ENCODE data around the gene AKAP13. TPM values are rescaled to one million over a fixed set of nuclear protein-coding genes. Genes with fewer than 3 reads are reported as not detected.

Gene AKAP13
- total RNA-seq, 4 donors from 2014 or later: 57.3 to 178 (median 81.5) TPM

DNA sequence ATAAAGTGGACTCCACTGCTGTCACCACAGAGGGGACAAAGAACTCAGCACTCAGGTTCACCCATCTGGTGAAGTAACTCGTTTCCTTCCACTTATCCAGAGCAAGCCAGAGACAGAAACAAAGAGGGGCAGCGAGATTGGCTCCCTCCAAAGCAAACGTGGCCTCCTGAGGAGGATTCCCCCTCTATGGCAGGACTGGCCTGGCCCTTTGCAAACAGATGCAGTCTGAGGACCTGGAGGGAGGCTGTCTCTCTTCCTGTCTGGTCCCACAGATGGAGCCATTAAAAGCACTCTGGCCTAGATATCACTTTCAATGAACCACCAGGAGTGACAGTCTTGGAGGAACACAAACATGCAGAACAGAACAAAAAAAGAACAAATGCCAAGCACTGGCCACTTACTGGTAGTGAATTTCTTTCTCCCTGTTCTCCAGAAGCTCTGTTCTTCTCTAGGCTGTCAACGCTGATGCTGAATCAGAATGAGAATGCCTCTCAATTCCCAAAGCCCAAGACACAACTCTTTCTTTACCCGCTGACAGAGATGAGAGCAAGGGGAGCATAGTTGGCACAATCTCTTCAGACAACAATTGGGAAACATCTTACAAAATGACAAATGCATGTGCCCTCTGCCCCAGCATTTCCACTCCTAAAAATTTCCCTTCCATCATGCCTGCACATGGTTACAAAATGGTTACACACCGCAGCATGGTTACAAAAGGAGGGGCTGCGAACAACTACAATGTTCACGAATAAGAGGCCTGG, 400.0 kb downstream of the AKAP13 start:
- 82 to 85% methylated on average over 6 to 8 of the region's 8 CpGs for WGBS, 2 donors
- Histone ChIP-seq H3K4me3 (no peak overlapping the region), H3K36me3 (no peaks in the 10 kb centered on the region), H3K9me3 (no peaks in the 10 kb centered on the region), H3K4me1 (peaks cover 2 to 27% (median 8%) of the 10 kb centered on the region in 3 donors), H3K27me3 (no peaks in the 10 kb centered on the region), H3K27ac (peak overlapping the region in 1 of 4 donors; percentile 2)
- TF ChIP-seq, protein P1, sequence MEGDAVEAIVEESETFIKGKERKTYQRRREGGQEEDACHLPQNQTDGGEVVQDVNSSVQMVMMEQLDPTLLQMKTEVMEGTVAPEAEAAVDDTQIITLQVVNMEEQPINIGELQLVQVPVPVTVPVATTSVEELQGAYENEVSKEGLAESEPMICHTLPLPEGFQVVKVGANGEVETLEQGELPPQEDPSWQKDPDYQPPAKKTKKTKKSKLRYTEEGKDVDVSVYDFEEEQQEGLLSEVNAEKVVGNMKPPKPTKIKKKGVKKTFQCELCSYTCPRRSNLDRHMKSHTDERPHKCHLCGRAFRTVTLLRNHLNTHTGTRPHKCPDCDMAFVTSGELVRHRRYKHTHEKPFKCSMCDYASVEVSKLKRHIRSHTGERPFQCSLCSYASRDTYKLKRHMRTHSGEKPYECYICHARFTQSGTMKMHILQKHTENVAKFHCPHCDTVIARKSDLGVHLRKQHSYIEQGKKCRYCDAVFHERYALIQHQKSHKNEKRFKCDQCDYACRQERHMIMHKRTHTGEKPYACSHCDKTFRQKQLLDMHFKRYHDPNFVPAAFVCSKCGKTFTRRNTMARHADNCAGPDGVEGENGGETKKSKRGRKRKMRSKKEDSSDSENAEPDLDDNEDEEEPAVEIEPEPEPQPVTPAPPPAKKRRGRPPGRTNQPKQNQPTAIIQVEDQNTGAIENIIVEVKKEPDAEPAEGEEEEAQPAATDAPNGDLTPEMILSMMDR (IDR thresholded peaks at IDR 0.05): no peak
- no peak for TF ChIP-seq POLR2A (IDR thresholded peaks at IDR 0.05)
- DNase-seq: no peak
- intact Hi-C loops (cut with DNase I): no loop called here

DNA sequence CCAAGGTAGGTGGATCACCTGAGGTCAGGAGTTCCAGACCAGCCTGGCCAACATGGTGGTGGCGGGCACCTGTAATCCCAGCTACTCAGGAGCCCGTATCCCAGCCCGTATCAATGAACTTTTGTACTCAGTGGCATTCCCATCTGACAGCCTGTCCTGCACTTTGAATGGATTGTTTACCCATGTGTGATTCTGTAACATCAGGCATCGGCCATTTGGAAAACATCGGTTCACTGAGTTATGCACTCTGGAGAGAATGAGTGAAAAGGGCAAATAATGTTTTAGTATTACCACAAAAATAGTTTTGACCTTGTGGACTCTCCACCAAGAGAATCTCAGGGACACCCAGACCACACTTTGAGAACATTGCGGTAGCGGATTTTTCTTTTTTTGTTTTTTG, 400.7 kb downstream of the AKAP13 start:
- H3K27me3 ChIP-seq: no peaks in the 10 kb centered on the region
- H3K36me3 ChIP-seq: no peaks in the 10 kb centered on the region
- WGBS, 2 donors: 92 to 95% methylated on average over 7 of the region's 7 CpGs
- peaks cover 9 to 34% (median 15%) of the 10 kb centered on the region in 3 donors for H3K4me1 ChIP-seq
- no peak for DNase-seq
- H3K4me3 ChIP-seq: no peak overlapping the region
- intact Hi-C loops (cut with DNase I): no loop called here
- H3K27ac ChIP-seq: peak overlapping the region in 1 of 4 donors; percentile 2
- no peaks in the 10 kb centered on the region for H3K9me3 ChIP-seq
- TF ChIP-seq, protein P1 (IDR thresholded peaks at IDR 0.05): no peak
- no peak for TF ChIP-seq POLR2A (IDR thresholded peaks at IDR 0.05)

DNA sequence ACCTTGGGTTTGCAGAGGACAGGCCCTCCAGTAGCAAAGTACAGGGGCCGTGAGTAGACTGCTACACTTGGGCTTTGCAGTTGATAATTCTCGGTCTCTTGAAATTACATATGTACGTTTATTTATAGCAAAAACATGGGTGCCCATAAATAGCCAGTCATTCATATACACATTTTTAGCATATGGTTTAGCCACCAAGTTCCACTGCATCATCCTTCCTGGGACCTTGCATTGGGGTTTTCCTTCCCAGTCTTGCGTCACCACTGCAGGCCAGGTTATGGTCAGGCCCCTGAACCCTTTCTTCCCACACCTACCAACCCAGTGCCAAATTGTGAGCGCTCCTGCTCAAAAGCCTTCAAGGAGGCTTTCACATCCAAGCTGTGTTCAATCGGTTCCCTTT, 401.7 kb downstream of the AKAP13 start:
- Histone ChIP-seq H3K36me3 (no peaks in the 10 kb centered on the region), H3K27ac (no peak overlapping the region), H3K4me1 (peaks cover 15 to 44% (median 22%) of the 10 kb centered on the region in 3 donors), H3K4me3 (no peak overlapping the region), H3K27me3 (no peaks in the 10 kb centered on the region), H3K9me3 (no peaks in the 10 kb centered on the region)
- intact Hi-C loops (cut with DNase I): no loop called here
- WGBS, 2 donors: 86 to 87% methylated on average over 6 of the region's 6 CpGs
- DNase-seq: no peak
- no peak for TF ChIP-seq POLR2A (IDR thresholded peaks at IDR 0.05)
- TF ChIP-seq, protein P1 (IDR thresholded peaks at IDR 0.05): no peak

DNA sequence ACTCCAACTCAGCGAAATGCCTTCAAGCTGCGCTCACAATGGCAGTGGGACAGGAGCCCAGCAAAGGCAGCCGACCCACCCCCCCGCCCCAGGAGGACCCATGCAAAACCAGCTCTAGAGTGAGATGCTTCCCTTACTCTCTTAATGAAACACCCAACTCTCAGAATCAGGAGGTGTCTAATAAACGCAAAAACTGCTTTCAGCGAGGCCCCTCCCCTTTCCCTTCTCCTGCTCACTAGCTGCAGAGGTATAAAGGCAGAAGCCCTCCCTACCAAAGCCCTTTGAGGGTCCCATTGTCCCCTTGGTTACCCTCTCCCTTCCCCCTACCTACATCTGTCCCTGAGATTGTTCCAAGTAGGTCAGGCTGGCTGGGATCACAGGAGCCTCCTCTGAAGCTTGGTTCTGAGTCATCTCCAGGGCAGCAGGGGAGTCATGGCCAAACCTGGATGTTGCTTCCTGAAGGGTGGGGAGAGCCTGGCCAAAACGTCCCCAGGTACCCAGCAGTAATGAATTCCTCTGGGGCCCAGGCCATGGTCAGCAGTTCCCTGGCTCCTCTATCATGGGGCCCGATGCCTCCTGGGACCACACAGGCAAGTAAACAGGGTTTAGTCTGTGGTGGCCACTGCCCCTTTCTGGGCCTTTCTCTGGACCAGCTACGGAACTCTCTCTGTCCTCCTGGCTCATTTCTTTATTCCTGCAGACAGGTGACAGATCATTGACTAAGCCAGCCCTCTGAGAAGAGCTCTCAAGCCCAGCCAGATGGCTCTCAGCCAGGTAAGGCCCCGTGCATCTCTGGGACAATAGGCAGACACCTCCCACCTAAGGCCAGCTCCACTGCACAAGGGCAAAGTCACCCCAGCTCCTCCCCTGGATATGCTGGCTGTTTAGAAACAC, 405.7 kb downstream of the AKAP13 start:
- no peak for TF ChIP-seq POLR2A (IDR thresholded peaks at IDR 0.05)
- TF ChIP-seq, protein P1 (IDR thresholded peaks at IDR 0.05): no peak
- H3K4me1 ChIP-seq: peaks cover 15 to 58% (median 22%) of the 10 kb centered on the region in 3 donors
- intact Hi-C loops (cut with DNase I): no loop called here
- no peak for DNase-seq
- 19 to 21% methylated on average over 4 to 6 of the region's 10 CpGs for WGBS, 2 donors
- no peaks in the 10 kb centered on the region for H3K36me3 ChIP-seq
- peak overlapping the region in 1 of 4 donors; percentile 3 for H3K4me3 ChIP-seq
- peak overlapping the region; percentile 44 to 70 (median 66) for H3K27ac ChIP-seq
- no peaks in the 10 kb centered on the region for H3K9me3 ChIP-seq
- H3K27me3 ChIP-seq: no peaks in the 10 kb centered on the region

DNA sequence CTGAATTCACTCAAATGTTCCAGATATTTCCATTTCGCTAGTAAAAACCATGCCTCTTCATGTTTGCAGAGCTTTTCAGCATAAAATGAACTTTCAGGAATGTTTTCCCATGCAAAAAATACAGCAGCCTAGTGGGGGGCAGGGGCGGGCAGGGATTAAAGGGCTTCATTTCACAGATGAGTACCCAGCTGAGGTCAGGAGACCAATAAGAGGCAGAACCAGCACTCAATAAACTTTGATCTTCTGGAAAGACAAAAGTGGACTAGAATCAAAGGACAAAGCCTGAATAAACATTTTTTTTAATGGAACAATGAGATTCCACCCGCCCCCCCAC, 406.3 kb downstream of the AKAP13 start:
- TF ChIP-seq, protein P1 (IDR thresholded peaks at IDR 0.05): no peak
- TF ChIP-seq POLR2A (IDR thresholded peaks at IDR 0.05): no peak
- no peaks in the 10 kb centered on the region for H3K36me3 ChIP-seq
- no peaks in the 10 kb centered on the region for H3K9me3 ChIP-seq
- H3K27ac ChIP-seq: peak overlapping the region; percentile 44 to 70 (median 66)
- no peak overlapping the region for H3K4me3 ChIP-seq
- 63 to 83% methylated on average over 3 of the region's 3 CpGs for WGBS, 2 donors
- H3K27me3 ChIP-seq: no peaks in the 10 kb centered on the region
- peaks cover 15 to 60% (median 22%) of the 10 kb centered on the region in 3 donors for H3K4me1 ChIP-seq
- DNase-seq: no peak
- intact Hi-C loops (cut with DNase I): no loop called here

All from esophagus squamous epithelium (tissue), 5 donors.